GM12875 (cell line): ENCODE data around the gene HTT.

Source experiments
- H3K4me3 ChIP-seq: one replicate; pipeline ENCODE4 v1.5.1; 2011; ENCODE audit warnings: low read depth, low read length, control low read depth
- CTCF ChIP-seq: IDR thresholded peaks from 2 replicates; pipeline ENCODE4 v1.5.1; 2011; ENCODE audit warnings: low read depth, mild to moderate bottlenecking, control low read depth, inconsistent platforms, low read length, moderate library complexity, borderline replicate concordance; ENCODE audit not compliant: insufficient read depth

The HTT gene

GRCh38 chr4:3257556-3258482 is 183.3 kb downstream of the HTT start:
- TF ChIP-seq CTCF: no peak
- no peak overlapping the region for H3K4me3 ChIP-seq

- TF ChIP-seq CTCF: no peak
- no peak overlapping the region for H3K4me3 ChIP-seq
Observed at GRCh38 chr4:3261411-3262207, 187.1 kb downstream of the HTT start.

- TF ChIP-seq CTCF: no peak
Observed at GRCh38 chr4:3262208-3263052, 187.9 kb downstream of the HTT start.

GRCh38 chr4:3263053-3263875 is 188.8 kb downstream of the HTT start:
- no peak for TF ChIP-seq CTCF

More at GRCh38 chr4:3262208-3263052, 187.9 kb downstream of the HTT start:
- no peak overlapping the region for H3K4me3 ChIP-seq

GRCh38 chr4:3263876-3264193 is 189.4 kb downstream of the HTT start:
- no peak overlapping the region for H3K4me3 ChIP-seq
- no peak for TF ChIP-seq CTCF

More at GRCh38 chr4:3263053-3263875, 188.8 kb downstream of the HTT start:
- H3K4me3 ChIP-seq: no peak overlapping the region

- TF ChIP-seq CTCF: no peak
- H3K4me3 ChIP-seq: no peak overlapping the region
Observed at GRCh38 chr4:3266076-3266475, 191.6 kb downstream of the HTT start.
